Nephron (organoid): ENCODE measurements around the gene FOXK1.
"Not testable (repeated sequence)": the region's sequence is repeated elsewhere in the genome, so short reads cannot be mapped to it uniquely, and the experiment has no call there.

Source experiments
- H3K27ac Mint-ChIP-seq, 3 experiments: 2 replicates each; pipeline ENCODE4 v1.8.0; 2020; ENCODE audit warnings: mixed read lengths in 3 of 3, mild to moderate bottlenecking in 2 of 3, moderate library complexity in 1 of 3
- H3K27me3 Mint-ChIP-seq: 2 replicates; pipeline ENCODE4 v1.8.0; 2021; ENCODE audit warnings: low read depth, mild to moderate bottlenecking, moderate library complexity, mixed read lengths
- H3K36me3 Mint-ChIP-seq: 2 replicates; pipeline ENCODE4 v1.8.0; 2020; ENCODE audit warnings: low read depth, mixed read lengths
- H3K4me1 Mint-ChIP-seq: 2 replicates; pipeline ENCODE4 v1.8.0; 2020; ENCODE audit warnings: mixed read lengths
- H3K4me3 Mint-ChIP-seq, 3 experiments: 2 replicates each; pipeline ENCODE4 v1.8.0; 2020; ENCODE audit warnings: mild to moderate bottlenecking in 3 of 3, mixed read lengths in 3 of 3, moderate library complexity in 2 of 3
- H3K9me3 Mint-ChIP-seq: 2 replicates; pipeline ENCODE4 v1.8.0; 2020; ENCODE audit warnings: mixed read lengths
- CTCF ChIP-seq, 3 experiments: fragments of 200-600 bp; sonication (generic); IDR thresholded peaks; one replicate each; pipeline ENCODE4 v1.5.0; 2021; ENCODE audit warnings: antibody characterized with exemption in 3 of 3; ENCODE audit not compliant: unreplicated experiment in 3 of 3

Gene FOXK1

GRCh38 chr7:4690953-4691856, 9.1 kb downstream of the FOXK1 start:
- Mint-ChIP-seq H3K9me3 (no peaks in the 10 kb centered on the region), H3K4me1 (peaks cover 73% of the 10 kb centered on the region), H3K36me3 (peaks cover 4% of the 10 kb centered on the region), H3K27me3 (no peaks in the 10 kb centered on the region), H3K4me3 (peak overlapping the region; percentile 4 to 53 (median 6)), H3K27ac (peak overlapping the region; percentile 89 to 97 (median 96))
- no peak for TF ChIP-seq CTCF (IDR thresholded peaks at IDR 0.05; ENCODE audit: unreplicated experiment in 3 of 3)

GRCh38 chr7:4692055-4692454, 10.0 kb downstream of the FOXK1 start:
- Mint-ChIP-seq H3K27ac (peak overlapping the region; percentile 89 to 97 (median 96)), H3K27me3 (no peaks in the 10 kb centered on the region), H3K4me1 (peaks cover 71% of the 10 kb centered on the region), H3K4me3 (peak overlapping the region in 2 of 3 experiments; percentile 19 to 57), H3K36me3 (peaks cover 3% of the 10 kb centered on the region), H3K9me3 (no peaks in the 10 kb centered on the region)
- no peak for TF ChIP-seq CTCF (IDR thresholded peaks at IDR 0.05; ENCODE audit: unreplicated experiment in 3 of 3)

GRCh38 chr7:4692622-4693021, 10.5 kb downstream of the FOXK1 start:
- not testable (repeated sequence) for H3K9me3 Mint-ChIP-seq

GRCh38 chr7:4693152-4693551, 11.1 kb downstream of the FOXK1 start:
- peak overlapping the region; percentile 70 to 94 (median 80) for H3K27ac Mint-ChIP-seq
- no peaks in the 10 kb centered on the region for H3K9me3 Mint-ChIP-seq
- no peaks in the 10 kb centered on the region for H3K27me3 Mint-ChIP-seq
- no peak overlapping the region for H3K4me3 Mint-ChIP-seq
- no peak for TF ChIP-seq CTCF (IDR thresholded peaks at IDR 0.05; ENCODE audit: unreplicated experiment in 3 of 3)
- peaks cover 66% of the 10 kb centered on the region for H3K4me1 Mint-ChIP-seq
- no peaks in the 10 kb centered on the region for H3K36me3 Mint-ChIP-seq

More at GRCh38 chr7:4692622-4693021, 10.5 kb downstream of the FOXK1 start:
- peaks cover 67% of the 10 kb centered on the region for H3K4me1 Mint-ChIP-seq
- H3K36me3 Mint-ChIP-seq, H3K4me3 Mint-ChIP-seq, H3K27me3 Mint-ChIP-seq: not testable (repeated sequence)
- H3K27ac Mint-ChIP-seq: peak overlapping the region; percentile 70 to 96 (median 80)

- Mint-ChIP-seq H3K9me3 (no peaks in the 10 kb centered on the region), H3K27ac (peak overlapping the region; percentile 82 to 94 (median 92)), H3K4me1 (peaks cover 64% of the 10 kb centered on the region), H3K4me3 (no peak overlapping the region), H3K27me3 (no peaks in the 10 kb centered on the region), H3K36me3 (no peaks in the 10 kb centered on the region)
- TF ChIP-seq CTCF (IDR thresholded peaks at IDR 0.05; ENCODE audit: unreplicated experiment in 3 of 3): no peak
Observed at GRCh38 chr7:4693749-4694148, 11.7 kb downstream of the FOXK1 start.

GRCh38 chr7:4694305-4694704, 12.2 kb downstream of the FOXK1 start:
- H3K27me3 Mint-ChIP-seq: no peaks in the 10 kb centered on the region
- H3K27ac Mint-ChIP-seq: peak overlapping the region; percentile 82 to 94 (median 92)
- TF ChIP-seq CTCF (IDR thresholded peaks at IDR 0.05; ENCODE audit: unreplicated experiment in 3 of 3): no peak
- no peaks in the 10 kb centered on the region for H3K36me3 Mint-ChIP-seq
- peak overlapping the region in 1 of 3 experiments; percentile 41 for H3K4me3 Mint-ChIP-seq
- peaks cover 59% of the 10 kb centered on the region for H3K4me1 Mint-ChIP-seq
- no peaks in the 10 kb centered on the region for H3K9me3 Mint-ChIP-seq
